ENCODE data around the gene PKNOX2. TPM values are rescaled to one million over a fixed set of nuclear protein-coding genes. Genes with fewer than 3 reads are reported as not detected.

PKNOX2 gene
- total RNA-seq, 6 experiments from 2014 or later: 0.09 to 0.31 (median 0.14) TPM

DNA sequence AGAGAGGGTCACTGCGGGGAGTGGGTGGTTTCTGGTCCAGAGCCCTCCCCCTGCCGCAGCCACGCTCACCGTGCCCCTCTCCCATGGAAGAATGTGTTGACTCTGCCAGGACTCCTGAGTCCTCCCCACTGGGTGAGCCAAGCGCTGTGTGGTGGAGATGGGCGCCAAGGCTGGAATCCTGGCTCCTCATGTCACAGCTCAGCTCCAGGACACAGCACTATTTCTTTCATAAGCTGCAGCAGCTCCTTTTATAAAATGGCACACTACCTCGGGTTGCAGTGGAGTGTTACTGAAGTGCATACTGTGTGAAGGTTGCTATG lies 247.6 kb downstream of the PKNOX2 start:
- WGBS (ENCODE audit: insufficient coverage, low coverage, low lambda C conversion rate, missing lambda C conversion rate): no CpG with 5 or more reads among the region's 7 CpGs
- H3K4me1 ChIP-seq: no peaks in the 10 kb centered on the region
- intact Hi-C loops (cut with DNase I): no loop called here
- DNase-seq: no peak
- ATAC-seq: no peak
- H3K36me3 ChIP-seq: no peaks in the 10 kb centered on the region
- no peak overlapping the region for H3K27ac ChIP-seq
- H3K27me3 ChIP-seq: no peaks in the 10 kb centered on the region
- no peaks in the 10 kb centered on the region for H3K9me3 ChIP-seq
- TF ChIP-seq, protein P1, sequence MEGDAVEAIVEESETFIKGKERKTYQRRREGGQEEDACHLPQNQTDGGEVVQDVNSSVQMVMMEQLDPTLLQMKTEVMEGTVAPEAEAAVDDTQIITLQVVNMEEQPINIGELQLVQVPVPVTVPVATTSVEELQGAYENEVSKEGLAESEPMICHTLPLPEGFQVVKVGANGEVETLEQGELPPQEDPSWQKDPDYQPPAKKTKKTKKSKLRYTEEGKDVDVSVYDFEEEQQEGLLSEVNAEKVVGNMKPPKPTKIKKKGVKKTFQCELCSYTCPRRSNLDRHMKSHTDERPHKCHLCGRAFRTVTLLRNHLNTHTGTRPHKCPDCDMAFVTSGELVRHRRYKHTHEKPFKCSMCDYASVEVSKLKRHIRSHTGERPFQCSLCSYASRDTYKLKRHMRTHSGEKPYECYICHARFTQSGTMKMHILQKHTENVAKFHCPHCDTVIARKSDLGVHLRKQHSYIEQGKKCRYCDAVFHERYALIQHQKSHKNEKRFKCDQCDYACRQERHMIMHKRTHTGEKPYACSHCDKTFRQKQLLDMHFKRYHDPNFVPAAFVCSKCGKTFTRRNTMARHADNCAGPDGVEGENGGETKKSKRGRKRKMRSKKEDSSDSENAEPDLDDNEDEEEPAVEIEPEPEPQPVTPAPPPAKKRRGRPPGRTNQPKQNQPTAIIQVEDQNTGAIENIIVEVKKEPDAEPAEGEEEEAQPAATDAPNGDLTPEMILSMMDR (IDR thresholded peaks at IDR 0.05): no peak
- no peak for TF ChIP-seq POLR2A (IDR thresholded peaks at IDR 0.05)
- no peak overlapping the region for H3K4me3 ChIP-seq

DNA sequence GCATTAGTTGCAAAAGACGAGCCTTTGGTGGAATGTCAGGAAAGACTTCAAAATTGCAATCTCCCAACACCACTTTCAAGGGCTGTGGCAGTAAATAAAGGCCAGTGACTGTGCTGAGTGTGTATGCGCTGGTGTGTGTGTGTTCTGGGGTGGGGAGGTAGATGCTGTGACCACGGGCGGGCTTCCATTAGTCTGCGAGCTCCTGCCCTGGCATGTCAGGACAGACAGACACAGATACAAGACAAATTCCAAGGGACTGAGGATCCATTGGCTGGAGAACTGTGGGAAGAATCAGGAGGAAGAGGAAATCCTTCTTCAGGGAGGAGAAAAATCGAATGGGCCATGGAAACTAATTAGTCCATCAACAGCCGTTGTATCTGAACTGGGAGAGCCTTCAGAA lies 248.0 kb downstream of the PKNOX2 start:
- H3K4me1 ChIP-seq: no peaks in the 10 kb centered on the region
- no peak for TF ChIP-seq POLR2A (IDR thresholded peaks at IDR 0.05)
- H3K9me3 ChIP-seq: no peaks in the 10 kb centered on the region
- H3K27me3 ChIP-seq: no peaks in the 10 kb centered on the region
- no peaks in the 10 kb centered on the region for H3K36me3 ChIP-seq
- no peak for DNase-seq
- no peak overlapping the region for H3K27ac ChIP-seq
- ATAC-seq: no peak
- 72% methylated on average over 7 of the region's 7 CpGs for WGBS (ENCODE audit: insufficient coverage, low coverage, low lambda C conversion rate, missing lambda C conversion rate)
- intact Hi-C loops (cut with DNase I): no loop called here
- no peak overlapping the region for H3K4me3 ChIP-seq

DNA sequence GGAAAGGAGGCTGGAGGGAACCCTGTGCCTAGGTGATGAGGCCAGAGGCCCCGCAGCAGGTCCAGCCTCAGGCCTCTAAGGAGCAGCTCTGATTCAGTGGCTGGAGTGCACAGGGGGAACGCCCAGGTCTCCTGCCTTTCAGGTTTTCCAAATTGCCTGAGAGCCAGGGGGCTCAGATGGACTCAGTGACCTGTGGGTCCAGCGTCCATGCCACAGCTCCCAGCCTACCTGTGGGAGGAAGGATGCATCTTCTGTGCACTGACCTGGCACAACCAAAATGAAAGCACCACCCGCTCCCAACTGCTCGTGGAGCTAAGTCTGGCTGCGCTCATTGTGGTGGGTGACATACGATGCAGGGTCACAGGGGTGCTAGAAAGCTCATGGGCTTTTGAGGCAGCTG lies 248.7 kb downstream of the PKNOX2 start:
- no CpG with 5 or more reads among the region's 7 CpGs for WGBS (ENCODE audit: insufficient coverage, low coverage, low lambda C conversion rate, missing lambda C conversion rate)
- Histone ChIP-seq H3K4me1 (no peaks in the 10 kb centered on the region), H3K27me3 (no peaks in the 10 kb centered on the region), H3K9me3 (no peaks in the 10 kb centered on the region), H3K36me3 (no peaks in the 10 kb centered on the region), H3K27ac (no peak overlapping the region), H3K4me3 (no peak overlapping the region)
- intact Hi-C loops (cut with DNase I): no loop called here
- DNase-seq: no peak
- no peak for ATAC-seq
- TF ChIP-seq, protein P1 (IDR thresholded peaks at IDR 0.05): no peak
- TF ChIP-seq POLR2A (IDR thresholded peaks at IDR 0.05): no peak

DNA sequence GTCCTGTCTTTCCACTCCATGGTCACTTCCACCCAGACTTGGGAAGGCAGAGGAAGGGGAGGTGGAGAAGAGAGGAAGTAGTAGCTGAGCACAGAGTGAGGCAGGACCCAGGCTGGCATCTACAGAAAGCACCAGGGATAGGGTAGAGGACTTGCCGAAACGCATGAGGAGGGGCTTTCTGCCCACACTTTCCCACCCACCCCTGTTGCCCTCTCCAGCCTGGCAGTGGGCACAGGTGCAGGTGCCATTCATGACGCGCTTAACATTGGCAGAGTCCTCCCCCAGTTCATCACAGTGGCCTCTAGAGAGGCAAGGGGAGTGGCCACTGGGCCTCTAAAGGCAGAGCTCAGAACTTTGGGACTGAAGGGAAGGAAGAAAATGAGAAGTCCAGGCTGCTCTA lies 249.6 kb downstream of the PKNOX2 start:
- H3K4me1 ChIP-seq: no peaks in the 10 kb centered on the region
- intact Hi-C loops (cut with DNase I): no loop called here
- ATAC-seq (no peak), DNase-seq (no peak)
- no peak overlapping the region for H3K27ac ChIP-seq
- TF ChIP-seq, protein P1 (IDR thresholded peaks at IDR 0.05): no peak
- TF ChIP-seq POLR2A (IDR thresholded peaks at IDR 0.05): no peak
- no peaks in the 10 kb centered on the region for H3K27me3 ChIP-seq
- H3K4me3 ChIP-seq: no peak overlapping the region
- H3K36me3 ChIP-seq: no peaks in the 10 kb centered on the region
- H3K9me3 ChIP-seq: no peaks in the 10 kb centered on the region
- WGBS (ENCODE audit: insufficient coverage, low coverage, low lambda C conversion rate, missing lambda C conversion rate): 94% methylated on average over 2 of the region's 4 CpGs

DNA sequence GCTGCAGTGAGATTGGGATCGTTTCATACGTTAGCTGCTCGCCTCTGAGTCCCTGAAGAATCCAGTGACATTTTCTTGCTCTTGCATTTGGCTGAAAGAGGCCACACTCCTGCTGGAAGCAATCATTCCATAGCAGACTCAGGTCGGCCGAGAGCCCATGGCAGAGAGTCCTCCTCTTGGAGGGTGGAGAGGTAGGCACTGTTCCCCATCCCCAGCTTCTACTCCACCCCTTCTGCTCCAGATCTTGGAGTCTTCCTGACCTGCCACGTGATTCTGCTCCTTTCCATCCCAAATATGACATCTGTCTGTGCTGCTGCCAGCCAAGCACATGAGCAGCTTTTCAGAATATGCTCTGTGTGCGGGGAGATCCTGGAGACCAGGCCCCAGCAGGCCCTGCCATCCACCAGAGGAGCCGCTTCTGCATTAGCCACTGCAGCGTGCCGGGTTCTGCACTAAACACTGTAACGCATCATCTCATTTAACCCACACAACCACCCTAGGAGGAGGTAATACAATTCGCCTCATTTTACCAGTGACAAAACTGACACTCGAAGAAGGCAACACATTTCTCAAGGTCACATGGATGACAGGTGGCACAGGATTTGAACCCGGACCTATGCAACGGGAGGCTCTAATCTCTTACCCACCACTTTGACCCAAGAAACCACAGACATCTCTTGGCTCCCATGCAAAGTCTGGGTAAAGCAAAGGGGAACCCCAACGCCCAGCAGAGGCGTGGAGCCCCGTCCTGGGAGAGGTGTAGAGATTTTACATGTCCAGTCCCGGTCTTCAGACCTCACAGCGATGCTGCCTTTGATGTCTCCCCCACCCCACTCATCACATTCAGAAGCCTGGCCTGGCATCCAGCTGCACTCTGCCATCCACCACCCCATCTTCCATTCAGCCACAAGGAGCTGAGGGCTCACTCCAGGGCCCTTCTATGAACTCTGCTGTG lies 252.7 kb downstream of the PKNOX2 start:
- WGBS (ENCODE audit: insufficient coverage, low coverage, low lambda C conversion rate, missing lambda C conversion rate): 40% methylated on average over 7 of the region's 20 CpGs
- no peak for ATAC-seq
- H3K36me3 ChIP-seq: no peaks in the 10 kb centered on the region
- H3K27ac ChIP-seq: no peak overlapping the region
- no peak for TF ChIP-seq POLR2A (IDR thresholded peaks at IDR 0.05)
- TF ChIP-seq, protein P1 (IDR thresholded peaks at IDR 0.05): no peak
- intact Hi-C loops (cut with DNase I): no loop called here
- H3K4me1 ChIP-seq: no peaks in the 10 kb centered on the region
- no peaks in the 10 kb centered on the region for H3K9me3 ChIP-seq
- DNase-seq: no peak
- no peaks in the 10 kb centered on the region for H3K27me3 ChIP-seq
- H3K4me3 ChIP-seq: no peak overlapping the region
